Measurements from ENCODE around the gene EXOSC2. TPM values are rescaled to one million over a fixed set of nuclear protein-coding genes. Genes with fewer than 3 reads are reported as not detected.
A peak's percentile ranks its signal among the peaks of the same experiment; 100 is the strongest.

EXOSC2 gene
- total and polyA plus RNA-seq, 2 of the 13 experiments (the other 11 are each of a cell fraction or from before 2014, with no cell fraction given), result 27.5 to 63.8 TPM

DNA sequence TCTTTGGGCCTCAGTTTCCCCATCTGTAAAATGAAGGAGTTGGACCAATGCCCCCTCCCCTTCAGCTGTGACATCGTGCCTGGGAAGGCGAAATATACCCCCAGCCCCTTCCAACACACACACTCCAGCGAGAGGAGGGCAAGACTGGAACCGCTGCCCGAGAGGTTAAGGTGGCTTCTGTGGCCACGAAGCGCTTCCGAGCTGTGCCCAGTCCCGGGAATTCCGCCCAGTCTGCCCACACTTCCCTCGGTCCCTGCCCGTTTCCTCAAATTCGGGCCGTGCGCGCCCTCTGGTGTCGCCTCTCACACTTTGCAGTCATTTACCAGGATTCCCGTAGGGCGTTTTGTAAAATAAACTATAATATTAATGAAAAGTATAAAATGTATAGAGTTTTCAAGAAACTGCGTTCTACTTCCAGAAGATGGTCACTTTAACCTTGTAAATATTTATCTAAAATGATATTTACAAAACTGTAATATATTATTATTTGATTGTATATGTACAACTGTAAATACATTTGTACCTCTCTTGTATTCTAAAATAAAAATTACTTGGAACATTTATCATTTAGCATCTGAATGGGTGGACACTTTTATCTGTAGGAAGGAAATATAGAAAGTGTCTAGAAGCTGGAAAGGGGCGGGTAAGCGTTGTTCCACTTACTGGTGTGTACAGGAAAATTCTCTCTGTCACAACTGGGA is 11.0 kb upstream of the EXOSC2 start (continued):
- TF ChIP-seq ZBTB43 (CRISPR knock-in tag; conservative IDR thresholded peaks at IDR 0.05) (no peak), POLR2A (IDR thresholded peaks at IDR 0.05; ENCODE audit: insufficient read depth in 1 of 2, low read depth in 2 of 2, low read length in 2 of 2) (no peak), RBFOX2 (IDR thresholded peaks at IDR 0.05; ENCODE audit: low read depth, low read length) (no peak), ZNF468 (CRISPR knock-in tag; IDR thresholded peaks at IDR 0.05) (no peak), SRSF1 (optimal IDR thresholded peaks at IDR 0.05; ENCODE audit: low read depth, low read length) (no peak), BRF2 (CRISPR knock-in tag; IDR thresholded peaks at IDR 0.05) (no peak), KDM3A (CRISPR knock-in tag; IDR thresholded peaks at IDR 0.05; ENCODE audit: low read depth) (0 out of 2 replicates have a peak, but pooled peaks have one; percentile 19), ELF3 (CRISPR knock-in tag; IDR thresholded peaks at IDR 0.05) (0 out of 2 replicates have a peak, but pooled peaks have one; percentile 20), THAP8 (CRISPR knock-in tag; IDR thresholded peaks at IDR 0.05; ENCODE audit: borderline replicate concordance) (no peak), ZNF296 (CRISPR knock-in tag; conservative IDR thresholded peaks at IDR 0.05) (no peak), ZNF335 (CRISPR knock-in tag; IDR thresholded peaks at IDR 0.05) (no peak), KMT2A (CRISPR knock-in tag; IDR thresholded peaks at IDR 0.05) (no peak), JUNB (CRISPR knock-in tag; IDR thresholded peaks at IDR 0.05; ENCODE audit: borderline replicate concordance) (no peak), ZBTB1 (CRISPR knock-in tag; IDR thresholded peaks at IDR 0.05; ENCODE audit: borderline replicate concordance) (no peak), MEIS2 (CRISPR knock-in tag; IDR thresholded peaks at IDR 0.05) (no peak), CERS6 (CRISPR knock-in tag; IDR thresholded peaks at IDR 0.05) (no peak), DPF2 (CRISPR knock-in tag; IDR thresholded peaks at IDR 0.05; ENCODE audit: borderline replicate concordance, low read depth) (no peak), GABPA (IDR thresholded peaks at IDR 0.05; ENCODE audit: low read depth, low read length) (no peak), GABPA (CRISPR knock-in tag; IDR thresholded peaks at IDR 0.05; ENCODE audit: low read depth) (no peak), ZNF879 (CRISPR knock-in tag; IDR thresholded peaks at IDR 0.05) (no peak), JARID2 (CRISPR knock-in tag; IDR thresholded peaks at IDR 0.05; ENCODE audit: insufficient replicate concordance) (no peak), ERF (CRISPR knock-in tag; IDR thresholded peaks at IDR 0.05) (no peak; the same call in 1 of the 2 replicates), SPEN (CRISPR knock-in tag; IDR thresholded peaks at IDR 0.05; ENCODE audit: low read depth) (no peak), MIER2 (CRISPR knock-in tag; IDR thresholded peaks at IDR 0.05) (no peak), MXD3 (CRISPR knock-in tag; IDR thresholded peaks at IDR 0.05) (no peak)
